ENCODE measurements around the gene PLEKHA1. TPM values are rescaled to one million over a fixed set of nuclear protein-coding genes. Genes with fewer than 3 reads are reported as not detected.
A peak's percentile ranks its signal among the peaks of the same experiment; 100 is the strongest.

The PLEKHA1 gene
- total RNA-seq, 5 donors from 2014 or later (not counting 1 experiment from before 2014, with no cell fraction given), result 36.8 to 58.6 (median 40.5) TPM

GRCh38 chr10:122457934-122458333 is 83.4 kb downstream of the PLEKHA1 start:
- Histone ChIP-seq H3K27me3 (replicated peaks in 1 of 2; ENCODE audit: control insufficient read depth in 2 of 2, extremely low read depth in 1 of 2, insufficient read depth in 2 of 2, low read length in 1 of 2) (peaks cover 8 to 67% of the 10 kb centered on the region in 2 experiments), H3K4me3 (ENCODE audit: control insufficient read depth in 1 of 2, extremely low read depth in 1 of 2, low read length in 1 of 2) (no peak overlapping the region), H3K4me1 (ENCODE audit: control insufficient read depth in 1 of 2, extremely low read depth in 1 of 2, insufficient read depth in 2 of 2, low read length in 2 of 2) (peaks cover 0 to 25% of the 10 kb centered on the region in 2 experiments), H3K27ac (ENCODE audit: low read length) (no peak overlapping the region), H3K9me3 (no peaks in the 10 kb centered on the region), H3K36me3 (ENCODE audit: control insufficient read depth in 2 of 2, extremely low read depth in 1 of 2, insufficient read depth in 1 of 2, low read length in 1 of 2) (no peaks in the 10 kb centered on the region)
- 63% methylated on average over 3 of the region's 5 CpGs for WGBS (ENCODE audit: insufficient coverage)
- H3K4me1 Mint-ChIP-seq, result peaks cover 12 to 15% (median 14%) of the 10 kb centered on the region in 3 donors
- no peak for ATAC-seq (replicated peaks in 1 of 4)
- POLR2A ChIA-PET, result interaction anchor here in 1 of 2 donors (0.5 kb wide), 1 partner anchor 38 kb away, joined by 3 read pairs; no protein-coding TSS in a partner anchor
- H3K4me3 Mint-ChIP-seq, result no peak overlapping the region
- H3K9me3 Mint-ChIP-seq, result no peaks in the 10 kb centered on the region
- CTCF ChIA-PET, result interaction anchor here in 1 of 2 donors (0.5 kb wide), 1 partner anchor 32 kb away, joined by 3 read pairs; no protein-coding TSS in a partner anchor
- no peak overlapping the region for H3K27ac Mint-ChIP-seq
- H3K36me3 Mint-ChIP-seq, result no peaks in the 10 kb centered on the region
- peaks cover 35 to 49% of the 10 kb centered on the region in 2 donors for H3K27me3 Mint-ChIP-seq
- DNase-seq, result no peak

DNA sequence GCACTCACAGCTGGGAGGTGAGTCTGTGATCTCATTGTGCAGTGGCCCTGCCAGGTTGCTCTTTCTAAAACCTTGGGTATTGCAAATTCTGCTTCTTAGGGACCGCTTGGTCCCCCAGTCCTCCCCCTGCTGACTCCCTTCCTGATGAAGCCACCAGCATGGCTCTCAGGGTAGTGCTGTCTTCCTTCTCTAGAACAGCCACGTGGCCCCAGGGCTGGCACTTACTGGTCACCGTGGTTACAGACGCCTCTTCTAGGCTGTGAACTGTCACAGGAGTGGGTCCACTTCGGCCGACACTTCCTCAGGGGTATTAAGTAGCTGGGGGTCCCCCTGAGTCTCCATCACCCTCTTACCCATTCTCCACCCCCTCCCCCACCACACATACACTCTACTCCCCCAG is 84.2 kb downstream of the PLEKHA1 start:
- Mint-ChIP-seq H3K27me3 (peaks cover 41 to 56% of the 10 kb centered on the region in 2 donors), H3K4me3 (no peak overlapping the region)

DNA sequence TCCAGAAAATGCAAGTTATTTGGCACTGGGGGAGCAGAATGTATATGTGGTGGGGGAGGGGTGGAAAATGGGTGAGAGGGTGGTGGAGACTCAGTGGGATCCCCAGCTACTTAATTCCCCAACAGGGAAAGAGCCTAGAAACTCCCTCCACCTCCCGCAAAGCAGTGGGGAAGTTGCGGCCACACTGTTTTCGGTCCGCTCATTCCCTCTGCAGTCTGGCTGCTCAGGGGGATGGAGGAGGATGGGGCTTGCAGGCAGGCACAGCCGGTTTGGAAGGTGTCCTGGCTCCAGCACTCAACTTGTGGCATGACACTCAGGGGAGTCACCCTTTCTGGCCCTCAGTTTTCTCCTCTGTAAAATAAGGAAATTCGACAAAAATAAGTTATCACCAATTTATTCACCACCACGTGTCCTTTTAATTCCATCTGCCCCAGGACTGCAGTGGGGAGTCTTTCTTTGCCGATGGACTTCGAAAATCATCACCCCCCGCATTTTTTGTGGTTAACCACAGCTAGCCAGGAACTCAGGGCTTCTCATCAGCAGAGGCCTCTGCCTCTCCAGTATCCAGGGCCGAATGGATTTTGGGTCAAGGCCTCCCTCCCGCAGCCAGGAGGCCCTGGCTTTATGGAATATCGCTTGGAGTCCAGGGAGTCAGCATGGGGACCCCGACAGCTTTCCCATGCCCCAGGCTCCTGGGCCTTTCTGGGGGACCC is 85.2 kb downstream of the PLEKHA1 start:
- ChIA-PET POLR2A (no interaction called here), CTCF (no interaction called here)
- no peak overlapping the region for H3K27ac Mint-ChIP-seq
- H3K4me1 ChIP-seq (ENCODE audit: control insufficient read depth in 1 of 2, extremely low read depth in 1 of 2, insufficient read depth in 2 of 2, low read length in 2 of 2), result peaks cover 0 to 26% of the 10 kb centered on the region in 2 experiments
- 39% methylated on average over 9 of the region's 14 CpGs for WGBS (ENCODE audit: insufficient coverage)
- no peaks in the 10 kb centered on the region for H3K9me3 Mint-ChIP-seq
- H3K27me3 ChIP-seq (replicated peaks in 1 of 2; ENCODE audit: control insufficient read depth in 2 of 2, extremely low read depth in 1 of 2, insufficient read depth in 2 of 2, low read length in 1 of 2), result peaks cover 9 to 69% of the 10 kb centered on the region in 2 experiments
- H3K4me1 Mint-ChIP-seq, result peaks cover 14 to 22% (median 19%) of the 10 kb centered on the region in 3 donors
- peak overlapping the region in 1 of 3 donors; percentile 30 for H3K4me3 Mint-ChIP-seq
- H3K4me3 ChIP-seq (ENCODE audit: control insufficient read depth in 1 of 2, extremely low read depth in 1 of 2, low read length in 1 of 2), result no peak overlapping the region
- no peaks in the 10 kb centered on the region for H3K36me3 Mint-ChIP-seq
- no peaks in the 10 kb centered on the region for H3K9me3 ChIP-seq
- H3K27ac ChIP-seq (ENCODE audit: low read length), result no peak overlapping the region
- ATAC-seq (replicated peaks in 1 of 4) (no peak), DNase-seq (no peak)
- H3K36me3 ChIP-seq (ENCODE audit: control insufficient read depth in 2 of 2, extremely low read depth in 1 of 2, insufficient read depth in 1 of 2, low read length in 1 of 2), result no peaks in the 10 kb centered on the region
- H3K27me3 Mint-ChIP-seq, result peaks cover 49 to 59% of the 10 kb centered on the region in 2 donors

More for the DNA sequence above, 84.2 kb downstream of the PLEKHA1 start:
- Mint-ChIP-seq H3K4me1 (peaks cover 14 to 22% (median 19%) of the 10 kb centered on the region in 3 donors), H3K36me3 (no peaks in the 10 kb centered on the region), H3K9me3 (no peaks in the 10 kb centered on the region), H3K27ac (peak overlapping the region in 1 of 2 donors; percentile 73)
- DNase-seq (no peak), ATAC-seq (replicated peaks in 1 of 4) (no peak)
- ChIA-PET CTCF (no interaction called here), POLR2A (no interaction called here)
- no peak overlapping the region for H3K4me3 ChIP-seq (ENCODE audit: control insufficient read depth in 1 of 2, extremely low read depth in 1 of 2, low read length in 1 of 2)
- H3K4me1 ChIP-seq (ENCODE audit: control insufficient read depth in 1 of 2, extremely low read depth in 1 of 2, insufficient read depth in 2 of 2, low read length in 2 of 2), result peaks cover 0 to 26% of the 10 kb centered on the region in 2 experiments
- no peaks in the 10 kb centered on the region for H3K36me3 ChIP-seq (ENCODE audit: control insufficient read depth in 2 of 2, extremely low read depth in 1 of 2, insufficient read depth in 1 of 2, low read length in 1 of 2)
- 67% methylated on average over 1 of the region's 6 CpGs for WGBS (ENCODE audit: insufficient coverage)
- no peaks in the 10 kb centered on the region for H3K9me3 ChIP-seq
- H3K27ac ChIP-seq (ENCODE audit: low read length), result no peak overlapping the region
- H3K27me3 ChIP-seq (replicated peaks in 1 of 2; ENCODE audit: control insufficient read depth in 2 of 2, extremely low read depth in 1 of 2, insufficient read depth in 2 of 2, low read length in 1 of 2), result peaks cover 7 to 67% of the 10 kb centered on the region in 2 experiments

- no peak for ATAC-seq (replicated peaks in 1 of 4)
- CTCF ChIA-PET, result no interaction called here
- H3K36me3 ChIP-seq (ENCODE audit: control insufficient read depth in 2 of 2, extremely low read depth in 1 of 2, insufficient read depth in 1 of 2, low read length in 1 of 2), result no peaks in the 10 kb centered on the region
- peaks cover 50 to 67% of the 10 kb centered on the region in 2 donors for H3K27me3 Mint-ChIP-seq
- peak overlapping the region; percentile 30 to 61 (median 37) for H3K4me3 Mint-ChIP-seq
- WGBS (ENCODE audit: insufficient coverage), result 2% methylated on average over 38 of the region's 40 CpGs
- POLR2A ChIA-PET, result no interaction called here
- H3K4me1 ChIP-seq (ENCODE audit: control insufficient read depth in 1 of 2, extremely low read depth in 1 of 2, insufficient read depth in 2 of 2, low read length in 2 of 2), result peaks cover 0 to 26% of the 10 kb centered on the region in 2 experiments
- no peak for DNase-seq
- no peak overlapping the region for H3K27ac ChIP-seq (ENCODE audit: low read length)
- H3K27ac Mint-ChIP-seq, result no peak overlapping the region
- H3K9me3 ChIP-seq, result no peaks in the 10 kb centered on the region
- H3K4me1 Mint-ChIP-seq, result peaks cover 14 to 22% (median 19%) of the 10 kb centered on the region in 3 donors
- H3K27me3 ChIP-seq (replicated peaks in 1 of 2; ENCODE audit: control insufficient read depth in 2 of 2, extremely low read depth in 1 of 2, insufficient read depth in 2 of 2, low read length in 1 of 2), result peaks cover 9 to 67% of the 10 kb centered on the region in 2 experiments
- H3K9me3 Mint-ChIP-seq, result no peaks in the 10 kb centered on the region
- no peaks in the 10 kb centered on the region for H3K36me3 Mint-ChIP-seq
- H3K4me3 ChIP-seq (ENCODE audit: control insufficient read depth in 1 of 2, extremely low read depth in 1 of 2, low read length in 1 of 2), result peak overlapping the region in 1 of 2 donors; percentile 19
Measured at GRCh38 chr10:122460891-122461293, 86.4 kb downstream of the PLEKHA1 start.

- Histone ChIP-seq H3K9me3 (no peaks in the 10 kb centered on the region), H3K4me3 (ENCODE audit: control insufficient read depth in 1 of 2, extremely low read depth in 1 of 2, low read length in 1 of 2) (peak within 1 kb of the TSS; percentile 25 to 45), H3K27me3 (replicated peaks in 1 of 2; ENCODE audit: control insufficient read depth in 2 of 2, extremely low read depth in 1 of 2, insufficient read depth in 2 of 2, low read length in 1 of 2) (peaks cover 9 to 67% of the 10 kb centered on the region in 2 experiments), H3K27ac (ENCODE audit: low read length) (no peak within 1 kb of the TSS), H3K4me1 (ENCODE audit: control insufficient read depth in 1 of 2, extremely low read depth in 1 of 2, insufficient read depth in 2 of 2, low read length in 2 of 2) (peaks cover 0 to 26% of the 10 kb centered on the region in 2 experiments), H3K36me3 (ENCODE audit: control insufficient read depth in 2 of 2, extremely low read depth in 1 of 2, insufficient read depth in 1 of 2, low read length in 1 of 2) (no peaks in the 10 kb centered on the region)
- DNase-seq, result no peak
- CTCF ChIA-PET, result no interaction called here
- H3K4me3 Mint-ChIP-seq, result peak within 1 kb of the TSS; percentile 79 to 81 (median 81)
- peaks cover 14 to 22% (median 19%) of the 10 kb centered on the region in 3 donors for H3K4me1 Mint-ChIP-seq
- no peaks in the 10 kb centered on the region for H3K9me3 Mint-ChIP-seq
- no peak within 1 kb of the TSS for H3K27ac Mint-ChIP-seq
- 1% methylated on average over 53 of the region's 56 CpGs for WGBS (ENCODE audit: insufficient coverage)
- no peaks in the 10 kb centered on the region for H3K36me3 Mint-ChIP-seq
- H3K27me3 Mint-ChIP-seq, result peaks cover 52 to 67% of the 10 kb centered on the region in 2 donors
- peak in 2 of 4 experiments; percentile 22 to 26 for ATAC-seq (replicated peaks in 1 of 4)
- POLR2A ChIA-PET, result no interaction called here
Measured at GRCh38 chr10:122461367-122461728, 86.8 kb downstream of the PLEKHA1 start, which contains the start of gene HTRA1. TSS of gene HTRA1 (plus strand) at chr10:122461553. CDS start at chr10:122461653, 100 bp downstream.

DNA sequence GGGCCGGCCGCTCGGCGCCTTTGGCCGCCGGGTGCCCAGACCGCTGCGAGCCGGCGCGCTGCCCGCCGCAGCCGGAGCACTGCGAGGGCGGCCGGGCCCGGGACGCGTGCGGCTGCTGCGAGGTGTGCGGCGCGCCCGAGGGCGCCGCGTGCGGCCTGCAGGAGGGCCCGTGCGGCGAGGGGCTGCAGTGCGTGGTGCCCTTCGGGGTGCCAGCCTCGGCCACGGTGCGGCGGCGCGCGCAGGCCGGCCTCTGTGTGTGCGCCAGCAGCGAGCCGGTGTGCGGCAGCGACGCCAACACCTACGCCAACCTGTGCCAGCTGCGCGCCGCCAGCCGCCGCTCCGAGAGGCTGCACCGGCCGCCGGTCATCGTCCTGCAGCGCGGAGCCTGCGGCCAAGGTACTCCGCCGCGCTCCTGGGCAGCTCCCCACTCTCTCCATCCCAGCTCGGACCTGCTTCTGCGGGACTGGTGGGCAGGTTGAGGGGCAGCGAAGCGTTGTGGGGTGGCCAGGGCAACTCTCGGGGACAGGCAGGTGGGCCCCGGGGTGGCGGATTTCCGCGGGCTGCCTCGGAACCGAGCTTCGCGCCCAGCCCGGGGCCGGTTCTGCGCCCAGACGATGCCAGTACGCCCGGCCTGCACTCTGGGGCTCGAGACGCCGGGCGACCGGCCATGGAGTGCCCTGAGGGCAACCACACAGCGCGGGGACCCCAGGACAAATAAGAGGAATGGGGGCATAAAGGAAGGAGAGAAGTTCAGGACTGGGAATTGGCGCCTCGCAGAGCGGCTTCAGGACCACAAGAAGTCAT is 87.4 kb downstream of the PLEKHA1 start:
- peaks cover 9 to 67% of the 10 kb centered on the region in 2 experiments for H3K27me3 ChIP-seq (replicated peaks in 1 of 2; ENCODE audit: control insufficient read depth in 2 of 2, extremely low read depth in 1 of 2, insufficient read depth in 2 of 2, low read length in 1 of 2)
- peak overlapping the region; percentile 25 to 45 for H3K4me3 ChIP-seq (ENCODE audit: control insufficient read depth in 1 of 2, extremely low read depth in 1 of 2, low read length in 1 of 2)
- peak in 3 of 35 experiments; percentile 6 to 21 (median 19) for DNase-seq
- ChIA-PET CTCF (interaction anchor here (0.6 to 0.7 kb wide), 2 partner anchors 71 to 96 kb away, joined by 3 to 5 read pairs; no protein-coding TSS in a partner anchor), POLR2A (no interaction called here)
- no peaks in the 10 kb centered on the region for H3K36me3 ChIP-seq (ENCODE audit: control insufficient read depth in 2 of 2, extremely low read depth in 1 of 2, insufficient read depth in 1 of 2, low read length in 1 of 2)
- H3K4me1 ChIP-seq (ENCODE audit: control insufficient read depth in 1 of 2, extremely low read depth in 1 of 2, insufficient read depth in 2 of 2, low read length in 2 of 2), result peaks cover 0 to 26% of the 10 kb centered on the region in 2 experiments
- H3K36me3 Mint-ChIP-seq, result no peaks in the 10 kb centered on the region
- peak overlapping the region; percentile 79 to 81 (median 81) for H3K4me3 Mint-ChIP-seq
- no peak overlapping the region for H3K27ac Mint-ChIP-seq
- 4% methylated on average over 90 of the region's 95 CpGs for WGBS (ENCODE audit: insufficient coverage)
- H3K9me3 ChIP-seq, result no peaks in the 10 kb centered on the region
- no peaks in the 10 kb centered on the region for H3K9me3 Mint-ChIP-seq
- no peak overlapping the region for H3K27ac ChIP-seq (ENCODE audit: low read length)
- peaks cover 53 to 65% of the 10 kb centered on the region in 2 donors for H3K27me3 Mint-ChIP-seq
- peaks cover 14 to 22% (median 19%) of the 10 kb centered on the region in 3 donors for H3K4me1 Mint-ChIP-seq
- peak; percentile 16 to 45 (median 36) for ATAC-seq (replicated peaks in 1 of 4)

Measured in T-cell (primary cell).